Activated naive CD4-positive, alpha-beta T cell treated with anti-CD3 and anti-CD28 coated beads, Interleukin-2, amount 50 U/mL, for 72 hours (primary cell): ENCODE measurements around the gene CEND1. TPM values are rescaled to one million over a fixed set of nuclear protein-coding genes. Genes with fewer than 3 reads are reported as not detected.
"Not testable (repeated sequence)": the region's sequence is repeated elsewhere in the genome, so short reads cannot be mapped to it uniquely, and the experiment has no call there.

Experiments
- ATAC-seq, 2 donors: fragments of 150-1000 bp; cut with Tn5 transposase; 2 replicates each; pipeline ENCODE4 v1.10.0; 2021; ENCODE audit warnings: mild to moderate bottlenecking in 2 of 2, moderate library complexity in 2 of 2
- DNase-seq, 2 donors: peaks; one replicate each; pipeline ENCODE4 v3.0.0; 2021 to 2022; ENCODE audit warnings: low spot score in 2 of 2
- H3K27ac Mint-ChIP-seq, 2 donors: one replicate each; pipeline ENCODE4 v1.8.0; 2022; ENCODE audit warnings: mild to moderate bottlenecking in 2 of 2, mixed read lengths in 2 of 2
- H3K36me3 Mint-ChIP-seq, 2 donors: one replicate each; pipeline ENCODE4 v1.8.0; 2022; ENCODE audit warnings: mixed read lengths in 2 of 2
- H3K9me3 Mint-ChIP-seq, 2 donors: one replicate each; pipeline ENCODE4 v1.8.0; 2022; ENCODE audit warnings: mixed read lengths in 2 of 2
- total RNA-seq, 2 donors: library from RNA; stranded (reverse); gene quantifications; one replicate each; pipeline ENCODE4 v1.2.3, GENCODE V29; 2022

The CEND1 gene
- total RNA-seq, 2 donors from 2014 or later, result 1.1 TPM; not detected in 1

GRCh38 chr11:742571-743201 lies 47.2 kb downstream of the CEND1 start:
- no peak overlapping the region for H3K27ac Mint-ChIP-seq
- ATAC-seq (no peak), DNase-seq (no peak)
- no peaks in the 10 kb centered on the region for H3K36me3 Mint-ChIP-seq
- no peaks in the 10 kb centered on the region for H3K9me3 Mint-ChIP-seq

GRCh38 chr11:742156-742546 lies 47.7 kb downstream of the CEND1 start:
- no peaks in the 10 kb centered on the region for H3K36me3 Mint-ChIP-seq
- no peaks in the 10 kb centered on the region for H3K9me3 Mint-ChIP-seq
- no peak for ATAC-seq
- no peak overlapping the region for H3K27ac Mint-ChIP-seq
- DNase-seq, result no peak

- DNase-seq, H3K27ac Mint-ChIP-seq, H3K9me3 Mint-ChIP-seq, H3K36me3 Mint-ChIP-seq: not testable (repeated sequence)
- peak; percentile 34 to 51 for ATAC-seq
Observed at GRCh38 chr11:737899-738298, 52.0 kb downstream of the CEND1 start.

GRCh38 chr11:737366-737765 lies 52.5 kb downstream of the CEND1 start:
- ATAC-seq, result peak; percentile 47 to 50
- H3K9me3 Mint-ChIP-seq, result no peaks in the 10 kb centered on the region
- H3K36me3 Mint-ChIP-seq, result no peaks in the 10 kb centered on the region
- no peak for DNase-seq
- peak overlapping the region in 1 of 2 donors; percentile 47 for H3K27ac Mint-ChIP-seq

Other genes starting within 250 kb of the CEND1 start
- 1 to 10 TPM; 5.1 to 5.8 TPM for gene LMNTD2, start 229.4 kb downstream of the CEND1 start, total RNA-seq
- 10 to 100 TPM; 13.3 to 17.5 TPM for gene RASSF7, start 229.1 kb downstream of the CEND1 start, total RNA-seq
- gene PHRF1, start 213.6 kb downstream of the CEND1 start, total RNA-seq, result 10 to 100 TPM; 37.3 to 47.1 TPM
- 100 to 1,000 TPM in 1 of 2 donors, 10 to 100 TPM in 1; 25.3 to 104 TPM for gene IRF7, start 174.1 kb downstream of the CEND1 start, total RNA-seq
- not detected for gene CDHR5, start 165.1 kb downstream of the CEND1 start, total RNA-seq
- not detected for gene SCT, start 162.9 kb downstream of the CEND1 start, total RNA-seq
- 1 to 10 TPM in 1 of 2 donors, under 1 TPM in 1; 0.60 to 5.6 TPM for gene DRD4, start 152.8 kb downstream of the CEND1 start, total RNA-seq
- gene DEAF1, start 94.9 kb downstream of the CEND1 start, total RNA-seq, result 10 to 100 TPM; 50.9 to 63.5 TPM
- 10 to 100 TPM in 1 of 2 donors, 1 to 10 TPM in 1; 5.2 to 11.3 TPM for gene TMEM80, start 94.3 kb downstream of the CEND1 start, total RNA-seq
- gene EPS8L2, start 83.9 kb downstream of the CEND1 start, total RNA-seq, result 10 to 100 TPM in 1 of 2 donors, 1 to 10 TPM in 1; 2.4 to 34.1 TPM
- 100 to 1,000 TPM; 226 to 328 TPM for gene TALDO1, start 42.6 kb downstream of the CEND1 start, total RNA-seq
- gene GATD1, start 12.6 kb downstream of the CEND1 start, total RNA-seq, result 10 to 100 TPM; 33.1 to 60.5 TPM
- gene SLC25A22, start 8.2 kb upstream of the CEND1 start, total RNA-seq, result 10 to 100 TPM; 22.6 to 34.6 TPM
- 10 to 100 TPM; 32.8 to 59.2 TPM for gene PIDD1, start 15.1 kb upstream of the CEND1 start, total RNA-seq
- 1,000 to 10,000 TPM; 3,020 to 3,653 TPM for gene RPLP2, start 19.9 kb upstream of the CEND1 start, total RNA-seq
- 10 to 100 TPM; 24.5 to 49.1 TPM for gene PNPLA2, start 28.8 kb upstream of the CEND1 start, total RNA-seq
- gene CRACR2B, start 37.8 kb upstream of the CEND1 start, total RNA-seq, result 1 to 10 TPM in 1 of 2 donors, under 1 TPM in 1; 0.66 to 1.9 TPM
- 10 to 100 TPM; 42.8 to 46.0 TPM for gene CD151, start 42.9 kb upstream of the CEND1 start, total RNA-seq
- gene POLR2L, start 52.4 kb upstream of the CEND1 start, total RNA-seq, result 10 to 100 TPM; 50.4 to 95.1 TPM
- 10 to 100 TPM; 12.6 to 18.9 TPM for gene TSPAN4, start 52.8 kb upstream of the CEND1 start, total RNA-seq
- 10 to 100 TPM; 49.1 to 62.6 TPM for gene CHID1, start 120.7 kb upstream of the CEND1 start, total RNA-seq
- gene AP2A2, start 135.8 kb upstream of the CEND1 start, total RNA-seq, result 10 to 100 TPM; 37.3 to 58.0 TPM
- not detected for gene MUC6, start 246.6 kb upstream of the CEND1 start, total RNA-seq